Bone marrow (tissue), 2 donors: ENCODE results near the gene CHADL.

Experiments
- DNase-seq, 2 donors: peaks; one replicate each; lab custom pipeline; 2025; lab: John Stamatoyannopoulos, UW

CHADL gene

DNA sequence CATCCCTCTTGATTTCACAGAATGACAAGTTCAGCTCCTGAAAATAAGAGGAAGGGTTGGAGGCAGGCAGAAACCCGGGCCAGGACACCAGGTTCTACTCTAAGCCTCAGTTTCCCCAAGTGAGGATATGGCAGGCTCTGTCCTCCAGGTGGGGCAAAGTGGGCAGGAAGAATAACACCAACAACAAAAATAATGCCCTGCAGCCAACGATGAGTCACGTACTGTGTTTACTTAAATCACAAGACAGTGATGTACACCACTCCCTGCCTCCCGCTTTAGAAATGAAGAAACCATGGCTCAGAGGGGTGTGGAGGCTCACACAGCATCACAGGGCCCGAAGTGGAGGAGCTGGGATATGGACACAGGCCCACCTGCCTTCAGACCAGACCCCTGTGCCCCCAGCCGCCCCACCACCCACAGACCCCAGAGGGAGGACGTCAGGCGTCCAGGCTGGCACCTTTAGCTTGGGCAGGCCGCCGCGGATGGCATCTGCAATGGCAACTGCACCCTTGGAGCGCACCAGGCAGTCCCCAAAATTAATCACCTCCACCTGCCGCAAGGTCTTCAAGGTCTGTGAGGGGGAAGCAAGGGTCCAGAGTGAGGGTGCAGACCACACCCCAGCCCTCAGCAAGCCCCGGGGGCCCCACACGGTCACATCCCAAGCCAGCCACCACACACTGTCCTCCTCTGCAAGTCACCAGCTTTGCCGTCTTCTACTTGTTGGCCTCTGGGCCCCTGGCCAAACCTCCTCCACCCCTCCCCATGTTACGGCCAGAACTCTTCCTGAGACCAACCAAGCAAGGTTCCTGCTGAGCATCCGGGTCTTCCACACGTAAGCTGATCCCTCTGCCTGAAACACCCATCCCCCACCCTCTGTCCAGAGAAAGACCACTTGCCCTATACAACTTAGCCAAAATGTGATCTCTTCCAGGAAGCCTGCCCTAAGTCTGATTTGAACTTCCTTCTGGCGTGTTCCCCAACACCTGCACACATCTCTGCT is 15.8 kb upstream of the CHADL start:
- no peak for DNase-seq

DNA sequence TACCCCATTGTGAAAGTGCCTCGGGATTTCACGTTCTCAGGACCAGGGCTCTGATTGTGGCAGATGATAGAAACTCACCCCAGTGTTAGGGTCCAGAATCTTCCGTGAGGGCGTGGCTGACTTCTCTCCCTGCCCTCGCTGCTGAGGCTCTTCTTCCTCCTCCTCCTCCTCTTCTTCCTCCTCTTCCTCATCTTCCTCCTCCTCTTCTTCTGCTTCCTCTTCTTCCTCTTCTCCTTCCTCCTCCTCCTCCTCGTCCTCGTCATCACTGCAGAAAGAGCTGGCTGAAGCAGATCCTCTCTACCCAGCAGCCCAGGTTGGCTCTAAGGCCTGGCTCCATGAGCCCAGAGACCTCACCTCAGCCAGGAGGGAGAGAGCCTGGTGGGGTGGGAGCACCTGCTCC is 13.5 kb upstream of the CHADL start:
- DNase-seq, result no peak

DNA sequence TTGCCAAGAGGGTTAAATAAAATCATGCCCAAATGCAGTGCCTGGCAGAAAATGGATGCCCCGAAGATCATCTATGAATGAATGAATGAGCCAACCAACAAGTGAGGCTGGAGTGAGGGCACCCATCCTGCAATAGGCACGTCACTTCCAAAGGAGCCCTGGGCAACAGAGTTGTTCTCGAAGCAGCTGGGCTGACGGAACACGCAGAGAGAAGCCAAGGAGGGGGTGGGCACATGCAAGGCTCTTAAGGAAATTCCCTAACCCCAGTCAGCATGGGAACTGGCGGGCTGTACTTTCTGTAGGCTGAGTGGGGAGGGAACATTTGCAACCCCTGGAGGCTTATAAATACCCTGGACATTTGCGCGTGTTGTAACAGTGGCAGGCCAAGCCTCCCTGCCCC is 11.6 kb upstream of the CHADL start:
- DNase-seq, result no peak

DNA sequence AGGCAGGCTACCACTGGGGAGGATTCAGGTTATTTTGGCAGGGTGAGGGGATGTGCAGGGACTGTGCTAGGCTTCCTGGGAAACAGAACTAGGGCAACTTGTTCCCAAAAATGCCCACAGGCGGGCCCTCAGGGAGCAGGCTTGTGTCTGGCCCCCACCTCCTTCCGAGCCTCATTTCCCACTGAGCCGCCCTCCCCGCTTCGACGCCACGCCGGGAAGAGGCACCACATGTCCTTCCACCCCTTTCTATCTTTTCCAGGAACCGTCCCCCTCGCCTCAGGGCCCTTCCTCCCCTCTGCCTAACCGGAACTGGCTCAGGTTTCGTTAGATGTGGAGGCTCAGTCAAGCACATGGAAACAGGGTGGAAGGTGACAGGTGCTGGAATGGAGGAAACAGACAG is 9.4 kb upstream of the CHADL start:
- no peak for DNase-seq

DNA sequence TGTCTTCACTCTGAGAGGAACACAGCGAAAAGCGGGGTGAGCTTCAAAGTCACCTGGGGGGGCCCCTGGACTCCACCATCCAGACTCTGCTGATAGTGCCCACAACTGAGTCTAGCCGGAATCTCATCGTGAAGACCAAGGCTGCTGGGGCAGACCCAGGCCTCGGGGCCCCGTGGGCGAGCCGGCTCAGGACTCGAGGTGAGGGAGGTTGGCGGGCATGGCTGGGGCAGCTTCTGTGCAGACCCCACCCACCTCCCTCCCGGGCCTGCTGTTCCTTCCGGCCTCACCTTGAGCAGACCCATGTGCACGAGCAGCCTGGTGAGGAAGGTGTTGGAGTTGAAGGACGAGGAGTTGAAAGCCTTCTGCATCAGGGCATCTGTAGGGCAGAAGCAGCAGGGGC is 8.7 kb upstream of the CHADL start:
- no peak for DNase-seq

DNA sequence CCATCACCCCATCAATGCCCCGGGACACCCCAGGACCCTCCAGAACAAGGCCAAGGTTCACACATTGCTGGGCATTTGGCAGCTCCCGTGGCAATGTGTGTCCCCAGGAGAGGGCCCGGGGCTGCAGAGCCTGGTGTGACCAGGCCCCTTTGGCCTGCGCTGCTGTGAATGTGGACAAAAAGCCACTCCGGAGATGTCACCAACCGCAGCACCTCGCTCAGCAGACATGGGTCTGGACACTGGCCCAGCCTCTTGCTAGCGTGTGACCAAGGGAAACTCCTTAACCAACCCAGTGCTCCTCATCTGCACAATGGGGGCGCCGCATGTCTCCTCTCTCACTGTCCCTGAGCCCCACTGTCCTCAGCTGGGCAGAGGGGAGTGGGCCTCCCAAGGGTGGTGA is 8.0 kb upstream of the CHADL start:
- DNase-seq, result no peak

DNA sequence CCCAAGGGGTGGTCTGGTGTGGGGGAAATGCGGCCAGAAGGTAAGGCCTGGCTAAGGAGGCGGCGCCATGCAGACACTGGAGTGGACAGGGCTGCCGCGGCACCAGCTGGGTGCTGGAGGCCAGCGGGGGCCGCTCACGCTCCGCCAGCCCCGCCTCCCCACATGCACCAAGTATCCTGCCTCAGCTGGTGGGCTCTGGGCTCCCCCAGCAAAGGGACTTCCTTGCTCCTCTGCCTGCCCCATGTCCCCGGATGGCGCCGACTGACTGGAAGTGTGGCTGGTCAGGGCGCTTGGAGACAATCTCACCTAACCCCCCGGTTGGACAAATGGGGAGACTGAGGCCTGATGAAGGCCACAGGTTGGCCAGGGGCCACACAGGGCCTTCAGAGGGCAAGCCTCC is 7.6 kb upstream of the CHADL start:
- DNase-seq, result no peak

DNA sequence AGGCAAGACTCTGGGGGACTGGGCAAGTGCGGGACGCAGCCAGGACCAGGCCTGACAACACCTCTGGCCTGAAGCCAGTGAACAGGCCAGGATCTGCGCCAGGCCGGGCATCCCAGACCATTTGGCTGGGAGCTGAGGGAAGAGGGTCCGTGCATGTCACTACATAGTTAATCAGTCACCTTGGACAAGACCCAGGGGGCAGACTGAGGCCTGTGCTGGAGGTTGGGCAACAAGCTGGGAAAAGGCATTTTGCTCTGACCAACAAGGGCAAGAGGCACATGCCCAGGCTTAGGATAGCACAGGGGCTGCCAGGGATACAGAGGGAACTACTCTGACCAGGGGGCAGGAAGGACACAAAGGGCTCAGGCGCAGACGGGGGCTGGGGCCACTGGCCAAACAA is 7.0 kb upstream of the CHADL start:
- DNase-seq, result no peak

DNA sequence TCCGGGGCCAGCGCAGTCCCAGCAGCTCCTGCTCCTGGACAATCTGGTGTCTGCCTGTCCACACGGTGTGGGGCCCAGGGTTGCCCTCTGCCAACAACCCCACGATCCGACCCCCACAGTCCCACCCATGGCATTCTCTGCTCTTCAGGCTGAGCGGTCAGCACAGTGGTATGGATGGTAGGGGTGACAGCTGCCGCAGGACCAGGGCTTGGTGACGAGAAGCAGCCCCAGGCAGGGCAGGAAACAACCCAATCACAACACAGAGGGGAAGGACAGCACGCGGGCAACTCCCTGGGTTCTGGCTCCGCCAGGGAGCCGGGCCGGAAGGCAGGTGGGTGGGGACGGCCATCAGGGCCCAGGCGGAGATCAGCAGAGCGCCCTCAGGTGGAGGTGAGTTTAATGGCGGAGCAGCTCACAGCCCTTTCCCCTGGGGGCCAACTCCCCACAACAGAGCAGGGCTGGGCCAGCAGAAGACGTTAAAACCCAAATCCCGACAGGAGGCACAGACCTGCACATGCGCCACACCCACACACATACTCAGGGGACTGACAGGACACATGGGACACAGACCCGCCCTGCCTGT is 5.3 kb upstream of the CHADL start:
- no peak for DNase-seq

DNA sequence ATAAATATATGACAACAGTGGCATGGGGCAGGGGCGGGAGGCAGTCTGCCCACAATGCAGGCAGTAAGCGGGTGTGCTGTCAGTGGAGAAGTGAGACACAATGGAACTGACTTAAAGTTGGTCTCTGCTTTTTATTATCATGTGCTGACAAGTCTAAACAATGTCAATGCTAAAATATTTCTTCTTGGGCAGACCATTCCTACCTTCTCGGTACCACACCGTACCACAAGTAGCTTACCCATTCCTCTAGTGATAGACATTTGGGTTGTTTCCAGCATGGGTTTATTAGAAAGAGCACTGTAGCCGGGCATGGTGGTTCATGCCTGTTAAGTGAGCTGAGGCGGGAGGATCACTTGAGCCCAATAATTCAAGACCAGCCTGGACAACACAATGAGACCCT is 2.6 kb upstream of the CHADL start:
- DNase-seq, result no peak

DNA sequence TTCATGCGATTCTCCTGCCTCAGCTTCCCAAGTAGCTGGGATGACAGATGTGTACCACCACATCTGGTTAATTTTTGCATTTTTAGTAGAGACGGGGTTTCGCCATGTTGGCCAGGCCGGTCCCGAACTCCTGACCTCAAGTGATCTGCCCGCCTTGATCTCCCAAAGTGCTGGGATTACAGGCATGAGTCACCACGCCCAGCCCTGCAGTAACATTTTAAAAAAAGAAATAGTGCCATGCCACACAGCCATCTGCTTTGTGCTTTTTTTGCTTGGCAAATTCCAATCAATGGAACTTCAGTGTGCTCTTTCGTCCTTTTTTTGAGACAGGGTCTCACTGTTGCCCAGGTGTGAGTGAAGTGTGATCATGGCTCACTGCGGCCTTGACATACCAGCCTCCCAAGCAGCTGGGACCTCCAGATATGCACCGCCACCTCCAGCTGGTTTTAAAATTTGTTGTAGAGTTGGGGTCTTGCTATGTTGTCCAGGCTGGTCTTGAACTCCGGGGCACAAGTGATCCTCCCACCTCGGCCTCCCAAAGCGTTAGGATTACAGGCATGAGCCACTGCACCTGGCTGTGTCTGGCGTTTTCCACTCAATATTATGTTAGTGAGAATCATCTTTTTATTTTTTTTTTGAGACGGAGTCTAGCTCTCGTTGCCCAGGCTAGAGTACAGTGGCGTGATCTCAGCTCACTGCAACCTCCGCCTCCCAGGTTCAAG is 1.8 kb upstream of the CHADL start:
- no peak for DNase-seq

DNA sequence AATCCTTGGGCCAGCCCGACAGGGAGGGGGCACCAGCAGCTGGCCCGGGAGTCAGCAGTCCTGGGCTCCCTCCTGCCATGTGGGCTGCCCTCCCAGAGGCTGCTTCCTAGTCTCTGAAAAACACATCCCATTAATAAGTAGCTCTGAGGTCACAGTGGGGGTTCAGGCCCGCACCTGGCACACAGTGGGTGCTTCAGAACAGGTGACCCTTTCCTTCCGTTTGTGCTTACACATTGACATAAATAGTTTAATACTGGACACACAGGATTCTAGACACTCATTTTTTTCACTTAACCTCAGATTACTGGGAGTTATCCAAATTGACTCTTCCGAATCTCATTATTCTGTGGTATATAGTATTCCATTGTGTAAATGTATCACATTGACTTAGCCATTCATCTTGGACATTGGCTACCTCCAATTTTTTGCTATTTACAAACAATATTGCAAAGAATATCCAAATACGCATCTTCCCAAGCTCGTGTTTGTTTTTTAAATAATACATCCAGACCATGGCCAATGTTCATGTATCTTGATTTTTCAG is 474 bp upstream of the CHADL start:
- no peak for DNase-seq

DNA sequence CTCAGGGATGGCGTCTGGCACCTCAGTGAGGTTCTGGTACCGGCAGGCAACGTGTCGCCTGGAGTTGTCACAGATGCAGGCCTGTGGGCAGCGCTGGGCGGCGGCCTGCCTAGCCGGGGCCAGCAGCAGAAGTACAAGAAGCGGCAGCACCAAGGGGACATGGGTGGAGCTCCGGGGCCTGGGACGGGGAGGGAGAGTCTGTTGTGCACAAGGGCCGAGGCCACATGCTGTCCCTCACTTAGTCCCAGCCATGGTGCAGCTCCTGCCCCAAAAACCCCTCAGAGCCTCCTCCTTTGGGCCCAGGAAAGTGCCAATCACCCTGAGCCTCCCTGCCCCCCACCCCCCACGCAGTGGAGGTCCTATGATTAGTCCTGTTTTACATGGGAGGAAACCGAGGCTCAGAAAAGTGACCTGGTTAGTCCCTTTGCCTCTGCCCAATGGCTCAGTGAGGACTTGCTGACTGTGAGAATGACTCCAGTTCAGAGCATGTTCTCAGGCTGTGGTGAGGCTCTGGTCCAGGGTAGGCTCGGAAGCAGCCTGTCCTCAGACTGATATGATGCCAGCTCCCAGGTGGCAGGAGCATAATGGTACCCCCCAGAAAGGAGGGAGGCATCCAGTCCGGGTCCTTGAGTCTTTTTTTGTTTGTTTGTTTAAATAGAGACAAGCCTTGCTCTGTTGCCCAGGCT is 1.1 kb downstream of the CHADL start:
- DNase-seq, result no peak

DNA sequence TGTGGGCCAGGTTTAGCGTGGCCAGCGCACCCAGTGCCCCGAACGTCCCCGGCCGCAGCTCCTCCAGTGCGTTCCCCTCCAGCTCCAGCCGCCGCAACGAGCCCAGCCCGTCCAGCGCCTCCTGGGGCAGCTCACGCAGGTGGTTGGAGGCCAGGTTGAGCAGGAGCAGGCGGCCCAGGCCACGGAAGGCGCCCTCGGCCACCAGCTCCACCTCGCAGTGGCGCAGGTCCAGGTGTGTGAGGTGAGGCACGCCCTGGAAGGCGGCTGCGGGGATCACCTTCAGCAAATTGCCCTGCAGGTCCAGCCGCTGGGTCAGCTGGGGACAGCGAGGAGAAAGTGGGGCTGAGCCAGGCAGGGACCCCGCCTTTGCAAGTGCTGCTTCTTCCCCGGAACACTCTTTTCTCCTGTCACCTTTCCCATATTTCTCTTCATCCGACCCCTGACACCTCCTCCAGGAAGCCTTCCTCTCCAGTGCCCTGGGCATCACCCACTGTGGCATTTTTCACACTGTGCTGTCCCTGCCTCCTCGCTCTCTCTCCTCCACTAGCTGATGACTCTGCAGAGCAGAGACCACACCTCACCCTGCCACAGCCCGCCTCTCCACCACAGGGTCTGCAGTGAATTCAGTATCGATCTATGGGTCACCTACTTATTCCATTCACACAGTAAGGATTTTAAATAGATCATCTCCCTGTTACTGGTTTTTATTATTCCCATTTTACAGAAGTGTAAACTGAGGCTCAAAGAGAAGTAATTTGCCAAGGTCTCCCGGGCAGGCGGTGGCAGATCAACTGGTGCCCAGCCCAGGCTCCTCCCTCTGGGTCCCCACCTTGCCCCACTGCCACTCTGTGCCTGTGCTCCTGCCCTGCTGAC is 1.9 kb downstream of the CHADL start:
- no peak for DNase-seq

DNA sequence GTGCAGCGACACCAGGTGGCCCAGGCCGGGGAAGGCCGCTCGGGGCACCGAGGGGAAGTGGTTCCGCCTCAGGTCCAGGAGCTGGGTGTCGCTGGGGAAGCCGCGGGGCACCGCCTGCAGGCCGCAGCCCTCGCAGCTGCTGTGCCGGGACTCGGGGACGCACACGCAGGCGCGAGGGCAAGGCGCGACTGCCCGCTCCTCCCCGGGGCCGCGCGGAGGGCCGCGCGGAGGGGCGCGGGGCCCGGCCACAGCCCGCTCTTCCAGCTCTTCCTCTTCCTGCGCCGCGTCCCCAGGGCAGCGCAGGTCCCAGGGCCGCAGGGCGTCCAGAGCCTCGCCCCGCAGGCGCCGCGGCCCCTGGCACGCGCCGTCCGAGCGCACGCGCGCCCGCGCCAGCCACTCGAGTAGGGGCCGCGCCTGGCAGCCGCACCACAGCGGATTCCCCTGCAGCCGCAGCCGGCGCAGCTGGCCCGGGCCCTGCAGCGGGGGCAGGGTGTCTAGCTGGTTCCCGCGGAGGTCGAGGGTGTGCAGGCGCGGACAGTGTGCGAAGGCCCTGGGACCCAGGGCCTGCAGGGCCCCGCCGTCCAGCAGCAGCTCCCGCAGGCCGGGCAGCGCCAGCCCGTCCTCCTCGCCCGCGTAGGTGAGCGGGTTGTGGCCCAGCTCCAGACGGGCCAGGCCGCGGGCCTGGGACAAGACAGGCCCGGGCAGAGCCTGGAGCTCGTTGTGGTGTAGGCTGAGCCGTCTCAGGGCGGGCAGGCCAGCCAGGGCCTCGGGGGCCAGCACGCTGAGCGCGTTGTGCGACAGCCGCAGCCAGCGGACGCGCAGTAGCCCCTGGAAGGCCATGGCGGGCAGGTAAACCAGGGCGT is 2.8 kb downstream of the CHADL start:
- peak; percentile 16 to 47 for DNase-seq

DNA sequence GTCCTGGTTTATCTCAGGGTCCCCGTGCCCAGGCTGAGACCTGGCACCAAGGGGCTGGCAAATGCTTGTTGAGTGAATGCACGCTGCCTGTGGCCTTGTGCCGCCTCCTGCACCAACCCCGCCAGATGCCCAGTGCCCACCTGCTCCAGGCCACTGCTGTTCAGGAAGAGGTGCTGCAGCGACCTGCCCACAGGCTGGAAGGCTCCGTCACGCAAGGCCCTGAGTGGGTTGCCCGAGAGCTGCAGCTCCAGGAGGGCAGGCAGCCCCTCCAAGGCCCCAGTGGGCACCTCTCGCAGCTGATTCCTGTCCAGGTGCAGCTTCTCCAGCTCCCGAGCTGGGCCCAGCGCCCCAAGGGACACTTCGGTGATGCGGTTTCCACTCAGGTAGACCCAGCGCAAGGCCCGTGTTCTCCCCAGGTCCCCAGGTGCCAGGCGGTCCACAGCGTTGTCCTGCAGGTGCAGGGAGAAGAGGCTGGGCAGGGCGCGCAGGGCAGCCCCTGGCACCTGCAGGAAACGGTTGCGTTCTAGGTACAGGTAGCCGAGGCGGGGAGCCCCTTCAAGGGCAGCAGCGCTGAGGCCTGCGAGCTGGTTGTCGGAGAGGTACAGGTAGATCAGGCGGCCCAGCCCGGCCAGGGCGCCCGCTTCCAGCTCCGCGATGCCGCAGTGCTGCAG is 3.6 kb downstream of the CHADL start:
- no peak for DNase-seq

DNA sequence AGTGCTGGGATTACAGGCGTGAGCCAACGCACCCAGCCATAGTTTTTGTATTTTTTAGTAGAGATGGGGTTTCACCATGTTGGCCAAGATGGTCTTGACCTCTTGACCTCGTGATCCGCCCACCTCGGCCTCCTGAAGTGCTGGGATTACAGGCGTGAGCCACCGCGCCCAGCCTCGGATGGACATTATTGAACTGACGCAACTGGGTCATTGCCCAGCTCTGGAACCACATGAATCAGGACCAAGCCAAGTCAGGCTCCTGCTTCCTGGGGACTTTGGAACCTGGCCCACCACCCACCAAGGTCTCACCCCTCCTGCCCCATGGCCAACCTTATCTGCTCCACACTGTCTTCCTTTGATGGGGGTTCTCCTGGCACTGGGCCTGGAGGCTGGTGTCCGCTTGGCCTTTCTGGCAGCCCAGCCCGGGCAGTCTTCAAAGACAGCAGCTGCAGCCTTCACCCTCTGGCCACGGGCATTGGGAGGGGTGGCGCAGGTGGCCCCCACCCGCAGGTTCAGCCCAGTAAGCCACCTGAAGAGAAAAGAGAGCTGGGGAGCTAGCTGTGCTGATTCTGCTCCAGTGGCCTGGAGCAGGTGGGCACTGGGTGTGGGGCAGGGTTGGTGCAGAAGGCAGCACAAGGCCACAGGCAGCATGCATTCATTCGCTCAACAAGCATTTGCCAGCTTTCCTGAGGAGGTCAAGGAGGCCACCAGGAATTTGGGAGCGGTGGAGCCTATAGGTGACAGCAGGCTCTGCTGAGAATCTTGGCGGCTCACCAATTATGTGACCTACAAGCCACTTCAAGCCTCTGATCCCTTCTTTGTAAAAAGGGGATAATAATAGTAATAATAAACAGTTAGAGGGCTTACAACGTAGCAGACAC is 5.7 kb downstream of the CHADL start:
- DNase-seq, result no peak

DNA sequence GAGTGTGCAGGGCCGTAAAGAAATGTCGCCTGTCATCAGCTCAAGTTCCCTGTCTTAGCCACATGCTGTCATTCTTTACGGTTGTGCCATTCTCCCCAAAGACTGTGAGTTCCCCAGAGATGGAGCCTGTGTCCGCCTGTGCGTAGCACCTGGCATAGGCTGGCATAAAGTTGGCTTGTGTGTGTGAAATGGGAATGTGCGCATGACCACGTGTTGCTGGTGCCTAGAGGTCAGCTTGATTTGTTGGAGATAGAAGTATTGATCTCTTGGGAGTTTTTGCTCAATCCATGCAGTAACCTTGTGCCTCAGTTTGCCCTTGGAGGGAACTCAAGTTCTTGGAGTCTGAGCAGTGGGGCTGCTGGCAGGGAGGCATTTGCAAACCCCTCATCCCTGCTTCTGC is 9.4 kb downstream of the CHADL start:
- no peak for DNase-seq

DNA sequence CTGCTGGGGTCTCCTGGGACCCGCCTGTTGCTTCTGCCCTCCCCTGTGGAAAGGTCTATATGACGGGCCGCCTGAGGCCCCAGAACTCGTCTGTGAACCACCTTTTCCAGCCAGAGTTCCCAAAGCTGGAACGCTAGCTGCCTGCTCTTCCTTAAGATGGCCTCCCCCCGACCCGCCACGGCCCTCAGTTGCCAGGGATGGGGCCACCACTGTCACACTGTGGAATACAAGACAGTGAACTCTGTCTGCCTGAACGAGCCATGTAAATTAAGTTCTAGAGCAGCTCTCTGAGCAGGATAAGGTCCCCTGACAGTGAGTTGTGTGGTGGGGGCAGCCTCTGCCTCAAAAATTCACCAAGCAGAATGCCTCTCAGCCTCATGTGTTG is 10.3 kb downstream of the CHADL start:
- DNase-seq, result no peak
